Measurements from ENCODE around the gene GPC5. TPM values are rescaled to one million over a fixed set of nuclear protein-coding genes. Genes with fewer than 3 reads are reported as not detected.

GPC5 gene
- total and polyA plus RNA-seq, 4 donors: 0.51 to 22.4 (median 2.0) TPM

DNA sequence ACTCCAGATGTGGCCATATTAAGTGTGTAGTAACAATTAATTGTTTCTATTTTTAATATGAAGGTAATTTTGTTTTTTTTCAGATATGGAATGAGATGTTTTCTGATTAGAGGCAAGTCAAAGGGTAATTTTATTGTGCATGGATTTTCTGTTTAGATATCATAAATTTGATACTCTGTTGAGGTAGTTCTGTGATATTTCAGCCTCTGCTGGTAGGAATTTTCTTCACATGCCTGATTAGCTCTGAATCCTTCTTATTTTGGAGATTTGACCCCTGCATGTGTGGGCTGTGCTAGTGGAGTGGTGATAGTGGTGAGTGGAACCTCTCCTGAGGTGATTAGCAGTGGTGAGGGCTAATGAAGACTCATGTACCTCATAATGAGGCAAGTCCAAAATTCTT is 301.4 kb downstream of the GPC5 start:
- H3K36me3 ChIP-seq (ENCODE audit: control insufficient read depth in 4 of 4, insufficient read depth in 3 of 4, low read depth in 1 of 4, low read length in 3 of 4): no peaks in the 10 kb centered on the region
- TF ChIP-seq JUND (IDR thresholded peaks at IDR 0.05) (no peak), NR2F2 (IDR thresholded peaks at IDR 0.05) (no peak), FOXA2 (IDR thresholded peaks at IDR 0.05) (no peak)
- TF ChIP-seq, protein P1, sequence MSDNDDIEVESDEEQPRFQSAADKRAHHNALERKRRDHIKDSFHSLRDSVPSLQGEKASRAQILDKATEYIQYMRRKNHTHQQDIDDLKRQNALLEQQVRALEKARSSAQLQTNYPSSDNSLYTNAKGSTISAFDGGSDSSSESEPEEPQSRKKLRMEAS (IDR thresholded peaks at IDR 0.05): no peak
- H3K9ac ChIP-seq (ENCODE audit: low read depth in 1 of 2, low read length in 2 of 2): no peak overlapping the region
- no peak for DNase-seq (ENCODE audit: low spot score)
- peaks cover 0 to 4% (median 0%) of the 10 kb centered on the region in 4 donors for H3K9me3 ChIP-seq (ENCODE audit: control insufficient read depth in 4 of 4, low read length in 3 of 4)
- no peak overlapping the region for H3K4me3 ChIP-seq (ENCODE audit: low read depth in 1 of 3, low read length in 3 of 3)
- H3K27me3 ChIP-seq (ENCODE audit: control insufficient read depth in 4 of 4, insufficient read depth in 4 of 4, low read length in 3 of 4): no peaks in the 10 kb centered on the region
- no peak overlapping the region for H3K27ac ChIP-seq (ENCODE audit: low read depth in 1 of 2, low read length in 2 of 2)
- H3K4me1 ChIP-seq (ENCODE audit: control insufficient read depth in 4 of 4, insufficient read depth in 4 of 4, low read length in 3 of 4): no peaks in the 10 kb centered on the region

- TF ChIP-seq JUND (IDR thresholded peaks at IDR 0.05) (no peak), ZBTB33 (IDR thresholded peaks at IDR 0.05) (no peak), HNF4G (IDR thresholded peaks at IDR 0.05) (no peak), RXRA (IDR thresholded peaks at IDR 0.05) (no peak), NR2F2 (IDR thresholded peaks at IDR 0.05) (no peak), TAF1 (conservative IDR thresholded peaks at IDR 0.05) (no peak), RAD21 (IDR thresholded peaks at IDR 0.05) (no peak), EGR1 (IDR thresholded peaks at IDR 0.05; ENCODE audit: low read depth in 2 of 2) (no peak)
- TF ChIP-seq, protein P1 (IDR thresholded peaks at IDR 0.05): no peak
- TF ChIP-seq, protein P2, sequence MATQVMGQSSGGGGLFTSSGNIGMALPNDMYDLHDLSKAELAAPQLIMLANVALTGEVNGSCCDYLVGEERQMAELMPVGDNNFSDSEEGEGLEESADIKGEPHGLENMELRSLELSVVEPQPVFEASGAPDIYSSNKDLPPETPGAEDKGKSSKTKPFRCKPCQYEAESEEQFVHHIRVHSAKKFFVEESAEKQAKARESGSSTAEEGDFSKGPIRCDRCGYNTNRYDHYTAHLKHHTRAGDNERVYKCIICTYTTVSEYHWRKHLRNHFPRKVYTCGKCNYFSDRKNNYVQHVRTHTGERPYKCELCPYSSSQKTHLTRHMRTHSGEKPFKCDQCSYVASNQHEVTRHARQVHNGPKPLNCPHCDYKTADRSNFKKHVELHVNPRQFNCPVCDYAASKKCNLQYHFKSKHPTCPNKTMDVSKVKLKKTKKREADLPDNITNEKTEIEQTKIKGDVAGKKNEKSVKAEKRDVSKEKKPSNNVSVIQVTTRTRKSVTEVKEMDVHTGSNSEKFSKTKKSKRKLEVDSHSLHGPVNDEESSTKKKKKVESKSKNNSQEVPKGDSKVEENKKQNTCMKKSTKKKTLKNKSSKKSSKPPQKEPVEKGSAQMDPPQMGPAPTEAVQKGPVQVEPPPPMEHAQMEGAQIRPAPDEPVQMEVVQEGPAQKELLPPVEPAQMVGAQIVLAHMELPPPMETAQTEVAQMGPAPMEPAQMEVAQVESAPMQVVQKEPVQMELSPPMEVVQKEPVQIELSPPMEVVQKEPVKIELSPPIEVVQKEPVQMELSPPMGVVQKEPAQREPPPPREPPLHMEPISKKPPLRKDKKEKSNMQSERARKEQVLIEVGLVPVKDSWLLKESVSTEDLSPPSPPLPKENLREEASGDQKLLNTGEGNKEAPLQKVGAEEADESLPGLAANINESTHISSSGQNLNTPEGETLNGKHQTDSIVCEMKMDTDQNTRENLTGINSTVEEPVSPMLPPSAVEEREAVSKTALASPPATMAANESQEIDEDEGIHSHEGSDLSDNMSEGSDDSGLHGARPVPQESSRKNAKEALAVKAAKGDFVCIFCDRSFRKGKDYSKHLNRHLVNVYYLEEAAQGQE (IDR thresholded peaks at IDR 0.05): no peak
- TF ChIP-seq, protein P3, sequence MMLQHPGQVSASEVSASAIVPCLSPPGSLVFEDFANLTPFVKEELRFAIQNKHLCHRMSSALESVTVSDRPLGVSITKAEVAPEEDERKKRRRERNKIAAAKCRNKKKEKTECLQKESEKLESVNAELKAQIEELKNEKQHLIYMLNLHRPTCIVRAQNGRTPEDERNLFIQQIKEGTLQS (IDR thresholded peaks at IDR 0.05): no peak
- H3K27me3 ChIP-seq (ENCODE audit: control insufficient read depth in 4 of 4, insufficient read depth in 4 of 4, low read length in 3 of 4): no peaks in the 10 kb centered on the region
- DNase-seq (ENCODE audit: low spot score): no peak
- H3K9ac ChIP-seq (ENCODE audit: low read depth in 1 of 2, low read length in 2 of 2): no peak overlapping the region
- H3K4me3 ChIP-seq (ENCODE audit: low read depth in 1 of 3, low read length in 3 of 3): no peak overlapping the region
- H3K9me3 ChIP-seq (ENCODE audit: control insufficient read depth in 4 of 4, low read length in 3 of 4): peaks cover 0 to 4% (median 0%) of the 10 kb centered on the region in 4 donors
- no peaks in the 10 kb centered on the region for H3K4me1 ChIP-seq (ENCODE audit: control insufficient read depth in 4 of 4, insufficient read depth in 4 of 4, low read length in 3 of 4)
- H3K27ac ChIP-seq (ENCODE audit: low read depth in 1 of 2, low read length in 2 of 2): no peak overlapping the region
- no peaks in the 10 kb centered on the region for H3K36me3 ChIP-seq (ENCODE audit: control insufficient read depth in 4 of 4, insufficient read depth in 3 of 4, low read depth in 1 of 4, low read length in 3 of 4)
These were observed 303.6 kb downstream of the GPC5 start for GRCh38 chr13:91701975-91702374.

DNA sequence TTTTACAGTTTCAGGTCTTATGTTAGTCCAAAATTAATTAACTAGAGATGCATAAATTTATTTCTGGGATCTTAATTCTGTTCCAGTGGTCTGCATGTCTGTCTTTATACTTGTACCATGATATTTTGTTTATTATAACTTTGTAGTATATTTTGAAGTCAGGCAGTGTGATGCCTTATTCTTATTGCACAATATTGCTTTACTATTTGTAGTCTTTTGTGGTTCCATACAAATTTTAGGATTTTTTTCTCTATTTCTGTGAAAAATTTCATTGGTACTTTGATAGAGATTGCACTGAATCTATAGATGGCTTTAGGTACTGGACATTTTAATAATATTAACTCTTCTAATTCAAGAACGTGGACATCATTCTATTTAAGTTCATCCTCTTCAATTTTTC is 304.0 kb downstream of the GPC5 start:
- Histone ChIP-seq H3K36me3 (ENCODE audit: control insufficient read depth in 4 of 4, insufficient read depth in 3 of 4, low read depth in 1 of 4, low read length in 3 of 4) (no peaks in the 10 kb centered on the region), H3K4me3 (ENCODE audit: low read depth in 1 of 3, low read length in 3 of 3) (no peak overlapping the region), H3K27me3 (ENCODE audit: control insufficient read depth in 4 of 4, insufficient read depth in 4 of 4, low read length in 3 of 4) (no peaks in the 10 kb centered on the region), H3K9ac (ENCODE audit: low read depth in 1 of 2, low read length in 2 of 2) (no peak overlapping the region), H3K4me1 (ENCODE audit: control insufficient read depth in 4 of 4, insufficient read depth in 4 of 4, low read length in 3 of 4) (no peaks in the 10 kb centered on the region), H3K27ac (ENCODE audit: low read depth in 1 of 2, low read length in 2 of 2) (no peak overlapping the region), H3K9me3 (ENCODE audit: control insufficient read depth in 4 of 4, low read length in 3 of 4) (peaks cover 0 to 4% (median 0%) of the 10 kb centered on the region in 4 donors)
- WGBS: 79% methylated on average over 1 of the region's 1 CpG
- TF ChIP-seq SP1 (IDR thresholded peaks at IDR 0.05) (no peak), TAF1 (conservative IDR thresholded peaks at IDR 0.05) (no peak), ZBTB33 (IDR thresholded peaks at IDR 0.05) (no peak), JUND (IDR thresholded peaks at IDR 0.05) (no peak)
- DNase-seq (ENCODE audit: low spot score): no peak
